Upper lobe of left lung (tissue), 4 donors: ENCODE results near the gene DLG5.

Experiments
- EP300 ChIP-seq, 4 donors: sonication (generic); formaldehyde crosslinking; IDR thresholded peaks; one replicate each; pipeline ENCODE4 v1.5.1; 2017; ENCODE audit warnings: antibody characterized with exemption in 4 of 4, control low read depth in 2 of 4
- POLR2A ChIP-seq, 4 donors: fragments of 450-650 bp; IDR thresholded peaks; one replicate each; pipeline ENCODE4 v1.5.1; 2016 to 2017; ENCODE audit warnings: antibody characterized with exemption in 4 of 4, mild to moderate bottlenecking in 2 of 4
- POLR2AphosphoS5 ChIP-seq, 2 donors: sonication (generic); formaldehyde crosslinking; IDR thresholded peaks; one replicate each; pipeline ENCODE4 v1.5.1; 2017; ENCODE audit warnings: antibody characterized with exemption in 2 of 2
- TF ChIP-seq, protein P1 (sequence below), 6 experiments: fragments of 450-650 bp in 4 of 6; fragments of 200-600 bp in 2 of 6; sonication (generic) in 2 of 6; IDR thresholded peaks; one replicate each; pipeline ENCODE4 v1.5.1; 2016 to 2019; ENCODE audit warnings: antibody characterized with exemption in 6 of 6

DNA sequence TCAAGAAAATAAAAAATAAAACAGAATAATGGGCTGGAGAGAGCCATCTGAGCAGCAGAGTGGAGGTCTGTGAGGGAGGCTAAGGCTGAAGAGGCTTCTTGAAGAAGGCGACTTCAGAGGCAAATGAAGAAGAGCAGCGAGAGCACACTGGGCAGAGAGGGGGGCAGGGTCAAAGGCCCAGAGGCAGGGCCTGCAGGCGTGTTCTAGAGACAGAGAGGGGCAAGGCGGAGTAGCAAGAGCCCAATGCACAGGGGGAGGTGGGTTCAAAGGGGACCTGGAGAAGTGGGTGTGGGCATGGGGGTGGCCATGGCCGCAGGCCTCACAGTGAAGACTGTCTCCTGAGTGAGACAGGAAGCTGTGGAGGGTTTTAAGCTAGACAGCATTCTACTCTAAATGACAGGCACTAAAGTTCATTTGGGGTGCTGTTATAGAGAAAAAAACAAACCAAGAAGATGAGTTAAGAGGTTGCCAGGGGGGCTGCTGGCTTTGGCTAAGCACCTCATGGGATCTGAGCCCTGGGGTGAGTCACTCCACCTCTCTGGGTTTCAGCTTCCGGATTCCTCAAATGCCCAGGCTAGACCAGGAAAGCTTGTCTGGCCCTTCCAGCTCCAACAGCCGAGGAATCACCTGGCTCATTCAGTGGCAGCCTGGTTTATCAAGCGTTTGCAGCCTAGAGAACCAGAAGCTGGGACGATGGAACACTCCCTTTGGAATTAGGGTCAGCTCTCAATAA, 81.7 kb downstream of the DLG5 start:
- TF ChIP-seq POLR2A (IDR thresholded peaks at IDR 0.05) (no peak), POLR2AphosphoS5 (IDR thresholded peaks at IDR 0.05) (no peak), EP300 (IDR thresholded peaks at IDR 0.05) (no peak)
- TF ChIP-seq, protein P1, sequence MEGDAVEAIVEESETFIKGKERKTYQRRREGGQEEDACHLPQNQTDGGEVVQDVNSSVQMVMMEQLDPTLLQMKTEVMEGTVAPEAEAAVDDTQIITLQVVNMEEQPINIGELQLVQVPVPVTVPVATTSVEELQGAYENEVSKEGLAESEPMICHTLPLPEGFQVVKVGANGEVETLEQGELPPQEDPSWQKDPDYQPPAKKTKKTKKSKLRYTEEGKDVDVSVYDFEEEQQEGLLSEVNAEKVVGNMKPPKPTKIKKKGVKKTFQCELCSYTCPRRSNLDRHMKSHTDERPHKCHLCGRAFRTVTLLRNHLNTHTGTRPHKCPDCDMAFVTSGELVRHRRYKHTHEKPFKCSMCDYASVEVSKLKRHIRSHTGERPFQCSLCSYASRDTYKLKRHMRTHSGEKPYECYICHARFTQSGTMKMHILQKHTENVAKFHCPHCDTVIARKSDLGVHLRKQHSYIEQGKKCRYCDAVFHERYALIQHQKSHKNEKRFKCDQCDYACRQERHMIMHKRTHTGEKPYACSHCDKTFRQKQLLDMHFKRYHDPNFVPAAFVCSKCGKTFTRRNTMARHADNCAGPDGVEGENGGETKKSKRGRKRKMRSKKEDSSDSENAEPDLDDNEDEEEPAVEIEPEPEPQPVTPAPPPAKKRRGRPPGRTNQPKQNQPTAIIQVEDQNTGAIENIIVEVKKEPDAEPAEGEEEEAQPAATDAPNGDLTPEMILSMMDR (IDR thresholded peaks at IDR 0.05) = no peak
